NCI-H1105 (cell line): ENCODE results near the gene ZNF782.
"Not testable (repeated sequence)": the region's sequence is repeated elsewhere in the genome, so short reads cannot be mapped to it uniquely, and the experiment has no call there.

Experiments
- DNase-seq: peaks from one replicate; lab custom pipeline; 2025; lab: John Stamatoyannopoulos, UW

ZNF782 gene

GRCh38 chr9:96854651-96855273 lies 448 bp upstream of the ZNF782 start:
- no peak for DNase-seq

GRCh38 chr9:96852676-96853075 lies 1.6 kb downstream of the ZNF782 start:
- DNase-seq, result no peak

GRCh38 chr9:96844040-96844439 lies 10.3 kb downstream of the ZNF782 start:
- no peak for DNase-seq

- no peak for DNase-seq
Observed at GRCh38 chr9:96818533-96818932, 35.8 kb downstream of the ZNF782 start.

- no peak for DNase-seq
Observed at GRCh38 chr9:96817973-96818372, 36.3 kb downstream of the ZNF782 start.

GRCh38 chr9:96813607-96814006 lies 40.7 kb downstream of the ZNF782 start:
- no peak for DNase-seq

- DNase-seq, result not testable (repeated sequence)
Observed at GRCh38 chr9:96798959-96799358, 55.4 kb downstream of the ZNF782 start.

- no peak for DNase-seq
Observed at GRCh38 chr9:96784021-96784420, 70.3 kb downstream of the ZNF782 start.

GRCh38 chr9:96782235-96782634 lies 72.1 kb downstream of the ZNF782 start:
- DNase-seq, result no peak

GRCh38 chr9:96781552-96781951 lies 72.8 kb downstream of the ZNF782 start:
- no peak for DNase-seq

- DNase-seq, result no peak
Observed at GRCh38 chr9:96779089-96779488, 75.2 kb downstream of the ZNF782 start.

- DNase-seq, result no peak
Observed at GRCh38 chr9:96777426-96777864, 76.9 kb downstream of the ZNF782 start.

- no peak for DNase-seq
Observed at GRCh38 chr9:96771124-96771523, 83.2 kb downstream of the ZNF782 start.

- no peak for DNase-seq
Observed at GRCh38 chr9:96769989-96770388, 84.3 kb downstream of the ZNF782 start.
